Measurements from ENCODE around the gene WDR64.

Gene WDR64

GRCh38 chr1:241695246-241696171, 43.4 kb downstream of the WDR64 start:
- DNase-seq: no peak
- H3K36me3 ChIP-seq (replicated peaks): no peaks in the 10 kb centered on the region
- no peaks in the 10 kb centered on the region for H3K27me3 ChIP-seq (replicated peaks)
- no peak for TF ChIP-seq CTCF (IDR thresholded peaks at IDR 0.05; ENCODE audit: low read depth, low read length, missing control alignments)
- H3K27ac ChIP-seq: no peak overlapping the region
- in situ Hi-C loops (cut with HindIII; ENCODE audit: low pct_ligation_motif_present, low sequenced_read_pairs): no loop called here
- no peak overlapping the region for H3K4me3 ChIP-seq (ENCODE audit: low read depth, low read length)

GRCh38 chr1:241696172-241696814, 44.2 kb downstream of the WDR64 start:
- DNase-seq: no peak
- no peak overlapping the region for H3K27ac ChIP-seq
- no peaks in the 10 kb centered on the region for H3K27me3 ChIP-seq (replicated peaks)
- in situ Hi-C loops (cut with HindIII; ENCODE audit: low pct_ligation_motif_present, low sequenced_read_pairs): no loop called here
- no peak for TF ChIP-seq CTCF (IDR thresholded peaks at IDR 0.05; ENCODE audit: low read depth, low read length, missing control alignments)
- no peaks in the 10 kb centered on the region for H3K36me3 ChIP-seq (replicated peaks)
- no peak overlapping the region for H3K4me3 ChIP-seq (ENCODE audit: low read depth, low read length)

- TF ChIP-seq CTCF (IDR thresholded peaks at IDR 0.05; ENCODE audit: low read depth, low read length, missing control alignments): no peak
These were observed 44.9 kb downstream of the WDR64 start for GRCh38 chr1:241696815-241697639.

GRCh38 chr1:241697640-241698018, 45.5 kb downstream of the WDR64 start:
- TF ChIP-seq CTCF (IDR thresholded peaks at IDR 0.05; ENCODE audit: low read depth, low read length, missing control alignments): no peak
- no peaks in the 10 kb centered on the region for H3K27me3 ChIP-seq (replicated peaks)
- no peaks in the 10 kb centered on the region for H3K36me3 ChIP-seq (replicated peaks)
- DNase-seq: no peak
- in situ Hi-C loops (cut with HindIII; ENCODE audit: low pct_ligation_motif_present, low sequenced_read_pairs): no loop called here
- H3K4me3 ChIP-seq (ENCODE audit: low read depth, low read length): no peak overlapping the region
- no peak overlapping the region for H3K27ac ChIP-seq

More at GRCh38 chr1:241696815-241697639, 44.9 kb downstream of the WDR64 start:
- H3K27ac ChIP-seq: no peak overlapping the region
- H3K27me3 ChIP-seq (replicated peaks): no peaks in the 10 kb centered on the region
- no peak overlapping the region for H3K4me3 ChIP-seq (ENCODE audit: low read depth, low read length)
- in situ Hi-C loops (cut with HindIII; ENCODE audit: low pct_ligation_motif_present, low sequenced_read_pairs): no loop called here
- no peak for DNase-seq
- H3K36me3 ChIP-seq (replicated peaks): no peaks in the 10 kb centered on the region

- H3K27ac ChIP-seq: no peak overlapping the region
- no peak overlapping the region for H3K4me3 ChIP-seq (ENCODE audit: low read depth, low read length)
- TF ChIP-seq CTCF (IDR thresholded peaks at IDR 0.05; ENCODE audit: low read depth, low read length, missing control alignments): no peak
- DNase-seq: no peak
- in situ Hi-C loops (cut with HindIII; ENCODE audit: low pct_ligation_motif_present, low sequenced_read_pairs): no loop called here
- H3K27me3 ChIP-seq (replicated peaks): no peaks in the 10 kb centered on the region
- no peaks in the 10 kb centered on the region for H3K36me3 ChIP-seq (replicated peaks)
These were observed 46.1 kb downstream of the WDR64 start for GRCh38 chr1:241698177-241698576.

Measured in brain microvascular endothelial cell (primary cell).